ENCODE results near the gene SCARF1.
A peak's percentile ranks its signal among the peaks of the same experiment; 100 is the strongest.

The SCARF1 gene

DNA sequence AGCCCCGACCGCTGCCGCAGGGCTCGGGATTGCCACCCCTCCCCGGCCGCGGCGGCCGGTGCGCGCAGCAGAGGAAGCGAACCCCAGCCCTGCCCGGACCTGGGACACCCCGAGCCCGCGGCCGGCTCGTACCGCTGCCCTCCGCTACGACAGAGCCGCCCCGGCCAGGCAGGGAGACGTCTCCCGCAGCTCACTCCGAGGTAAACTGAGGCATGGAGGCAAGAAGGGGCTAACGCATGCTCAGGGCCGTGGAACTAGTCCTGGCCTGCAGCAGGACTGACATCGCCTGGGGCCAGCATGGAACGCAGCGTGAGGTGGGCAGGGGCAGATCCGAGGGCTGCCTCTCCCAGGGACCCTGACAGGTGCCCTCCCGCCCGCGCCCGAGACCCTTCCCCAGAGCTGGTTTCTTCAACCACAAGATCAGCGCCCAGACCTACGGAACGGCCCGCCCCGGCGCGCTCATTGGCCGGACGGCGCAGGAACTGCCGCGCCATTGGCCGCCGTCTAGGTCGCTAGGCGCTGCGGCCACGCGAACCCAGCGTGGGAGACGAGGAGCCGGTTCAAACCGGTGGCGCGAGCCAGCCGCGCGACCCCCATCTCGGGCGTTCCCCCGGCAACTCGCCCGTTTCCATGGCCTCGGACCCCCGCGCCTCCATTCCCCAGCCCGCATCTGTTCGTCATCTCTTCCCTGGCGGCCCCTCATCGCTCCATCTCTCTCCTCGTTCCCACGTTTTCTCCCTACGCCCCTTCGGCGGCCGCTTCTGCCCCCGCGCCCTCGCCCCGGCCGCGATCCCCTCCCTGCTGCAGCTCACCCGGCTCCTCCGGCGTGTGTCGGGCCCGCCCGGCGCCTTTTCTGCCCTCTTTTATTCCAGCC, 17.3 kb downstream of the SCARF1 start, which contains the start of gene SLC43A2:
Gene SLC43A2 (minus strand): TSS at position 853 of the 874 bp plus-strand sequence. CDS start 960 bp downstream, outside the sequence.
- DNase-seq = peak; percentile 45 to 70 (median 66)

GRCh38 chr17:1627182-1627981, 18.1 kb downstream of the SCARF1 start:
- no peak for DNase-seq

DNA sequence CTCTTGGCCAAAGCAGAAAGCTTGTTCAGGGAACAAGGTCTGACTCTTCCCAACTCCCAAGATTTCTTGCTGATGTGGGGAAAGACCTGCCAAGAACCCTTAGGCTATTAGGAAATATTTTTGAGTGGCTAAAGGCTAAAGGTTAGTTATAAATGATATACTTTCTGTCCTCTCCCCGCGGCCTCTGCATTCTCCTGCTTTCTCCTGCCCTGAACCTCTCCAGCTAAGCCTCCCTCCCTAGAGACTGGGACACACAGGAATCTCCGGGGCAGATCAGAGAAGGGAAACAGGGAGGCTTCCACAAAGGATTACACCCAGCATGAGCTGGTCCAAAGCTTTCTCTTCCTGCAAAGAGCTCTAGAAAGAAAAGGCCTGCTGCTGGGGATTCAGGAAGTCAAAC, 19.2 kb downstream of the SCARF1 start:
- DNase-seq = no peak

- DNase-seq = no peak
Observed at GRCh38 chr17:1625581-1625980, 20.0 kb downstream of the SCARF1 start.

GRCh38 chr17:1625053-1625452, 20.5 kb downstream of the SCARF1 start:
- DNase-seq = no peak

DNA sequence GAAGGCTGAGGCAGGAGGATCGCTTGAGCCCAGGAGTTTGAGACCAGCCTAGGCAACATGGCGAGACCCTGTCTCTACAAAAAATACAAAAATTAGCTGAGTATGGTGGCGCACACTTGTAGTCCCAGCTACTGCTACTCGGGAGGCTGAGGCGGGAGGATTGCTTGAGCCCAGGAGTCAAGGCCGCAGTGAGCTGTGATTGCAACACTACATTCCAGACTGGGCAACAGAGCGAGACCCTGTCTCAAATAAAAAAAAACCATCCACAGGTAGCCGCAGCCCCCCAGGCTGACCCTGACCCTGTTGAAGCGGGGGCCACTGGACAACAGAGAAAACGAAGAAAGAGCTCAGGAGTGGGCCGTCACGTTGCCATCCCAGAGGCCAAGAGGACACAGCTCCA, 20.9 kb downstream of the SCARF1 start:
- DNase-seq = no peak

- DNase-seq = no peak
Observed at GRCh38 chr17:1623057-1623630, 22.4 kb downstream of the SCARF1 start.

DNA sequence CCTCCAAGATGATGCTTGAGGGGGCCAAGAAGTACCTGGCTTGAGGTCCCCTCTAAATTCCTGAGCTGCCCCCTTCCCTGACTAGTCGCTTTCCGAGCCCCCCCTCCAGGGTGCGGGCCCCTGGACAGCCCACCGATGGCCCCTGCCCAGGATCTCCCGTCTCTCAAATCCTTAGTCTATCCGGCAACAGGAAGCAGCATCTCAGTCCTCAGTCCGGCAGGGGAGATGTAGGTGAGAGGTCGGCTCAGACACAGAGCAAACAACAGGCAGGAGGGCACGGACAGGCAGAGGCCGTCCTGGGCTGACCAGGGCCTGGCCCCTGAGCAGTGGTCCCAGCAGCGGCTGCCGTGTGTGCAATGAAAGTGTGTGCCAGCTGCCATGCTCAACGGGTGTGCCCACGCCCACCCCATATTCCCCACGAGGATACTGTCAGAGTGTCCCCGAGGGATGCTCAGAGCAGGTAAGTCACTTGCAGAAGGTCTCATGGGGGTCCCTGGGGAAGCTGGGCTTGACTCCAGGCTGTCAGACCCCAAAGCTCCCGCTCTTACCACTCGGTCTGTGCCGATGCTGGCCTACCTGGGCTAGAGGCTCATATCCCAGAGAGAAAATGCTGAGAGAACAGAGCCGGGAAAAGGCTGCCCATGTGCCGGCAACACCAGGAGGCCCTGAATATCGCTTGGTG, 24.1 kb downstream of the SCARF1 start:
- no peak for DNase-seq

DNA sequence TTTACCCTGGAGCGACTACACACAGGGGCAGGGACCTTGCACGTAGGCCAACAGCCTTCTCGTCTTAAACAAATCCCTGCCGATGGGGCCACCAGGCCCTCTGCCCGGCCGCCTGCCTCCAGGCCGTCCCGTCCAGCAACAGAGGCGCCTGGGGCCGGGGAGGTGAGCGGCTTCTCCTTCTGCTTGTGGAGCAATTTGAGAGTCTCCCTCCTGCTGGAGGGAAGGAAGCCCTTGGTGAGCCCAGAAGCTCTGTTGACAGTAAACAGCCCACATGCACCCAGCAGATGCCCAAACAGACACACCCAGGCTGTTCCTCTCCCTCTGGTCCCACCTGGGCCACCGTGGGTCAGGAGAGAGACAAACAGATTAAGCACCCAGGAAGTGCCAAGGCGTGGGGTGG, 25.0 kb downstream of the SCARF1 start:
- no peak for DNase-seq

GRCh38 chr17:1617620-1618174, 27.8 kb downstream of the SCARF1 start:
- no peak for DNase-seq

DNA sequence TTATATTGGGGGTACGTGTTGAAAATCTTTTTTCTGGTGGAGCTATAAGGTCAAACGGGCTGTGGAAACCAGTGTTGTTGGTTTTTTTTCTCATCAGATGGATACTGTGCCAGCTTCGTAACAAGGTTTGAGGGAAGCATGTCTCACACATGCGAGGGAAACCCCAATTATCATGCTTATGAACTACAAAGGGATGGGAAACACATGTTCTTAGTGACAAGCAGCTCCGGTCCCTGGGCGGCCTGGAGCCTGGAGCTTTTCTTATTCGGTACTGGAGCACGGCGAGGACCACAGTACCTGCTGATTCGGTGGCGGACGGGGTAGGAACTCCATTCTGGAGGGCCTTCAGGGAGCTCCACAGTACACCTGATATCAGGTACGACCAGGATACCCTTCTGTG, 29.4 kb downstream of the SCARF1 start:
- no peak for DNase-seq

- no peak for DNase-seq
Observed at GRCh38 chr17:1612400-1612799, 33.1 kb downstream of the SCARF1 start.

DNA sequence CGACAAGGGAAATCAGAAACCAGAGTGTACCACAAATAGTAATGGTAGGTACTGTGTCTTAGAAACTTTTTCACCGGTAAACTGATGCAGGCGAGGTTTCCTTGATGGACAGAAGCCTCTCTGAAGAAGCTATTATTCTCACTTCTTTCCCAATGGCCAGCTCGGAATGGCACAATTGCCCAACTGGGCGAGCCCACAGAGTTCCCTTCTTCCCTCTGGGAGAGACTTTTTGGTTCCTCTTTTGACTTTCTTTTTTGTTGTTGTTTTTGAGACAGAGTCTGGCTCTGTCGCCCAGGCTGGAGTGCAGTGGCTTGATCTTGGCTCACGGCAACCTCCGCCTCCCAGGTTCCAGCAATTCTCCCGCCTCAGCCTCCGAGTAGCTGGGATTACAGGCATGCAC, 33.8 kb downstream of the SCARF1 start:
- DNase-seq = no peak

- no peak for DNase-seq
Observed at GRCh38 chr17:1608676-1609075, 36.9 kb downstream of the SCARF1 start.

GRCh38 chr17:1607971-1608320, 37.6 kb downstream of the SCARF1 start:
- DNase-seq = no peak

GRCh38 chr17:1606352-1606985, 39.1 kb downstream of the SCARF1 start:
- no peak for DNase-seq

- DNase-seq = no peak
Observed at GRCh38 chr17:1605681-1606351, 39.7 kb downstream of the SCARF1 start.

DNA sequence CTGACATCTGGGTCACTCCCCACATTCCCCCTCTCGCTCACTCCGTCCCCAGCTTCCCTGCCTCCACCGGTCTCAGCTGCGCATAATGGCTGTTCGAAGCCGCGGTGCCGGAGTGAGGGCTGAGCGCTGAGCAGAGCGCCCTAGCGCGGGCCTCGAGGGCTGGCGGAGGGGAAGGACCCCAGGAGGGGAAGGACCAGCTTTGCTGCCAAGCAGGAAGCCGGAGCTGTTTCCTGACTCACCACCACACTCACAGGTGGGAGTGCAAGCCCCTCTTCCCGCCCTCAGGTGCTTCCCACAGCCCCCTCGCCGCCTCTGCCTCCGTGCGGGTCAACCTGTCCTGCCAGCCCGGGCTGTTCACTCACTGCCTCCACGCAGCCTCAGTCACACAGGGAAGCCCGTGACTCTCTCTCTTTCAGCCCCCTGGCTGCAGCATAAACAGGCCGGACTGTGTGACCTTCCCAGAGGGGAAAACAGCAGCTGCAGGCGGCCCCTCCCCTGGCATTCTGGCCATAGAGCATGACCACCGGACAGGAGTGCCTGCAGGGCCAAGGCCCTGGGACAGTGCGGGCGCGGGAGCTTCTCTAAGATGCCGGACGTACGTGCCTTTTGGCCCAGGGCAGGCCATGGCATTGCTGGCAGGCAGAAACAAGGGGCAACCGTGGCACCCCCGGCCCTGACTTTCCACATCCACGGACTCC, 40.6 kb downstream of the SCARF1 start:
- DNase-seq = no peak

DNA sequence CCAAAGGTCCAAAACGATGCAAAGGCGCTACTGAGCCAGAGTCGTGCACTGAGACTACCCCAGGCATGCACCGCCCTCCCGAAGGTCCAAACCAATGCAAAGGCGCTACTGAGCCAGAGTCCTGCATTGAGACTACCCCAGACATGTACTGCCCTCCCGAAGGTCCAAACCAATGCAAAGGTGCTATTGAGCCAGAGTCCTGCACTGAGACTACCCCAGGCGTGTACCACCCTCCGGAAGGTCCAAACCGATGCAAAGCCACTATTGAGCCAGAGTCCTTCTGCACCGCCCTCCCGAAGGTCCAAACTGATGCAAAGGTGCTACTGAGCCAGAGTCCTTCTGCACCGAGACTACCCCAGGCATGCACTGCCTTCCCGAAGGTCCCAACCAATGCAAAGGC, 44.0 kb downstream of the SCARF1 start:
- DNase-seq = no peak

DNA sequence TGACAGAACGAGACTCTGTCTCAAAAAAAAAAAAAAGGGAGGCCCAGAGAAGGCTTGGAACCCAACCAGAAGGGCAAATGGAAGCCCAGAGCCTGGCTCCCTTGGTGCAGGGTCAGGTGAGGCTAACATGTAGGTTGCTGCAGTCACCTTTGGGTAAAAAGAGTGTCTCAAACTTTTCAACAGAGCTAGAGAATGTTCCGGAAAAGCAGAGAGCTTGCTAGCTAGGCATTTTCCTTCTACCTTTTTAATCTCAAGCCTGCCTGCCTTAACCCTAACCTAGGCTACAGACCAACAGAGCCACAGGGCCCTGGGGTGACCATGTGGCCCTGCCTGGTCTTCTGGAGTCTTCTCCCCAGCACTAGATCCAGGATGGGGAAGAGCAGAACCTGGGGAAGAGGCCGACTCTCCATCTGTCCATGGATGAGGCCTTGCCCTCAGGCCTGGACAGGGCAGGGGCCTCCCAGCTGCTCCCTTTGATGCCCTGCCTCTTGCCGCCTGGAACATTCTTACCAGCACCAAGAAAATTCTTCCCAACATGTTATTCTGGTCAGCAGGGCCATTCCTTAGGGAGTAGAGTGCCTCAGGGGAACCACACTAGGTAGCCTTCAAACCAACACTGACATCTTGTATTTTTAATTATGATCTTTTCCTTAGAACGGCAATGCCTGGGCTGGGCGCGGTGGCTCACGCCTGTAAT, 47.0 kb downstream of the SCARF1 start:
- no peak for DNase-seq
